Upper lobe of left lung (tissue), 6 donors: Measurements from ENCODE around the gene DICER1. TPM values are rescaled to one million over a fixed set of nuclear protein-coding genes. Genes with fewer than 3 reads are reported as not detected.

Experiments
- ATAC-seq, 2 donors: fragments of 200-7000 bp; cut with Tn5 transposase; one replicate each; pipeline ENCODE4 v1.9.1; 2022; ENCODE audit warnings: mild to moderate bottlenecking in 2 of 2, moderate library complexity in 2 of 2; ENCODE audit not compliant: low FRiP score in 2 of 2
- DNase-seq, 2 donors: peaks; one replicate each; pipeline ENCODE4 v3.0.0-alpha.2; 2019 to 2020
- H3K27ac ChIP-seq, 4 donors: fragments of 200-600 bp; sonication (generic); one replicate each; pipeline ENCODE4 v1.5.1; 2016 to 2019
- H3K27me3 ChIP-seq, 4 donors: fragments of 200-600 bp; sonication (generic); one replicate each; pipeline ENCODE4 v1.5.1; 2017 to 2019
- H3K36me3 ChIP-seq, 4 donors: fragments of 200-600 bp; sonication (generic); one replicate each; pipeline ENCODE4 v1.5.1; 2016 to 2019
- H3K4me1 ChIP-seq, 4 donors: fragments of 200-600 bp; sonication (generic); one replicate each; pipeline ENCODE4 v1.5.1; 2018 to 2019
- H3K4me3 ChIP-seq, 4 donors: fragments of 200-600 bp; sonication (generic); one replicate each; pipeline ENCODE4 v1.5.1; 2017 to 2019; ENCODE audit warnings: mild to moderate bottlenecking in 2 of 4, moderate library complexity in 1 of 4
- H3K9me3 ChIP-seq, 4 donors: fragments of 200-600 bp; sonication (generic); one replicate each; pipeline ENCODE4 v1.5.1; 2018 to 2019
- EP300 ChIP-seq, 4 donors: sonication (generic); formaldehyde crosslinking; IDR thresholded peaks; one replicate each; pipeline ENCODE4 v1.5.1; 2017; ENCODE audit warnings: antibody characterized with exemption in 4 of 4, control low read depth in 2 of 4
- POLR2A ChIP-seq, 4 donors: fragments of 450-650 bp; IDR thresholded peaks; one replicate each; pipeline ENCODE4 v1.5.1; 2016 to 2017; ENCODE audit warnings: antibody characterized with exemption in 4 of 4, mild to moderate bottlenecking in 2 of 4
- POLR2AphosphoS5 ChIP-seq, 2 donors: sonication (generic); formaldehyde crosslinking; IDR thresholded peaks; one replicate each; pipeline ENCODE4 v1.5.1; 2017; ENCODE audit warnings: antibody characterized with exemption in 2 of 2
- WGBS, 2 donors: methylation state at CpG; one replicate each; pipeline ENCODE4 v1.1.5; 2017 to 2018; 5-methylcytosine and 5-hydroxymethylcytosine counted together
- total RNA-seq, 6 donors: library from RNA; depleted of rRNA in 4 of 6; stranded (reverse); fragments of >200 nt in 4 of 6; gene quantifications; one replicate each; pipeline versions ENCODE4 v1.1.0 to v1.2.1, GENCODE V29; 2016 to 2021
- TF ChIP-seq, protein P1 (sequence below), 6 experiments: fragments of 450-650 bp in 4 of 6; fragments of 200-600 bp in 2 of 6; sonication (generic) in 2 of 6; IDR thresholded peaks; one replicate each; pipeline ENCODE4 v1.5.1; 2016 to 2019; ENCODE audit warnings: antibody characterized with exemption in 6 of 6
- donor health status: DM: no; HTN: no; CAD: no; lungs with moderate emphysema.
- donor health status: DM: no; HTN: yes; CAD: no; lungs with severe emphysema.

The DICER1 gene
- total RNA-seq, 6 donors from 2014 or later = 57.7 to 106 (median 75.1) TPM

DNA sequence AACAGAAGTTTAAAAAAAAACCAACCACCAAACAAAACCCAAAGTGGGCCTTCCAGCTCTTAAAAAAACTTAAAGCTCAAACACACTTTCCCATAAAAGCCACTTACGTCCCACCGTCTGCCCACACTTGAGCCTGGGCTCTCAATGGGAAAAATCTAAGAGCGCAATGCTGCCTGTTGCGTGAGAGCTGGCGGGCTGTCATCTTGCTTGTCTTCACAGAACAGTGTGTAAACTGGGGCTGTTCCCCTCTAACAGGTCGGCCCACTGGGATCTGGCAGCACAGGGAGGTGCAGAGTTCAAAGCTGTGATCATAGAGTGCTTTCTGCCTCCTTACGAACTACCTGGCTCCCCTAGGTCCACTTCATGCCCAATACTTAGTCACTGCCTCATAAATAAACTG is 80.0 kb downstream of the DICER1 start:
- DNase-seq = no peak
- no peak for ATAC-seq
- WGBS, 2 donors = 71 to 75% methylated on average over 6 to 7 of the region's 7 CpGs

GRCh38 chr14:95075789-95076188 is 81.5 kb downstream of the DICER1 start:
- H3K4me1 ChIP-seq = no peaks in the 10 kb centered on the region
- WGBS, 2 donors = 98 to 100% methylated on average over 2 of the region's 2 CpGs
- H3K27me3 ChIP-seq = no peaks in the 10 kb centered on the region
- no peaks in the 10 kb centered on the region for H3K9me3 ChIP-seq
- no peak overlapping the region for H3K27ac ChIP-seq
- ATAC-seq = no peak
- H3K4me3 ChIP-seq = no peak overlapping the region
- DNase-seq = no peak
- TF ChIP-seq POLR2A (IDR thresholded peaks at IDR 0.05) = no peak
- TF ChIP-seq EP300 (IDR thresholded peaks at IDR 0.05) = no peak
- no peak for TF ChIP-seq POLR2AphosphoS5 (IDR thresholded peaks at IDR 0.05)
- TF ChIP-seq, protein P1, sequence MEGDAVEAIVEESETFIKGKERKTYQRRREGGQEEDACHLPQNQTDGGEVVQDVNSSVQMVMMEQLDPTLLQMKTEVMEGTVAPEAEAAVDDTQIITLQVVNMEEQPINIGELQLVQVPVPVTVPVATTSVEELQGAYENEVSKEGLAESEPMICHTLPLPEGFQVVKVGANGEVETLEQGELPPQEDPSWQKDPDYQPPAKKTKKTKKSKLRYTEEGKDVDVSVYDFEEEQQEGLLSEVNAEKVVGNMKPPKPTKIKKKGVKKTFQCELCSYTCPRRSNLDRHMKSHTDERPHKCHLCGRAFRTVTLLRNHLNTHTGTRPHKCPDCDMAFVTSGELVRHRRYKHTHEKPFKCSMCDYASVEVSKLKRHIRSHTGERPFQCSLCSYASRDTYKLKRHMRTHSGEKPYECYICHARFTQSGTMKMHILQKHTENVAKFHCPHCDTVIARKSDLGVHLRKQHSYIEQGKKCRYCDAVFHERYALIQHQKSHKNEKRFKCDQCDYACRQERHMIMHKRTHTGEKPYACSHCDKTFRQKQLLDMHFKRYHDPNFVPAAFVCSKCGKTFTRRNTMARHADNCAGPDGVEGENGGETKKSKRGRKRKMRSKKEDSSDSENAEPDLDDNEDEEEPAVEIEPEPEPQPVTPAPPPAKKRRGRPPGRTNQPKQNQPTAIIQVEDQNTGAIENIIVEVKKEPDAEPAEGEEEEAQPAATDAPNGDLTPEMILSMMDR (IDR thresholded peaks at IDR 0.05) = no peak
- no peaks in the 10 kb centered on the region for H3K36me3 ChIP-seq

More for the DNA sequence above, 80.0 kb downstream of the DICER1 start:
- no peaks in the 10 kb centered on the region for H3K9me3 ChIP-seq
- no peak overlapping the region for H3K4me3 ChIP-seq
- no peak overlapping the region for H3K27ac ChIP-seq
- TF ChIP-seq, protein P1 (IDR thresholded peaks at IDR 0.05) = no peak
- no peaks in the 10 kb centered on the region for H3K4me1 ChIP-seq
- no peaks in the 10 kb centered on the region for H3K27me3 ChIP-seq
- H3K36me3 ChIP-seq = no peaks in the 10 kb centered on the region

- 86 to 89% methylated on average over 3 of the region's 3 CpGs for WGBS, 2 donors
Measured at GRCh38 chr14:95073947-95074346, 83.4 kb downstream of the DICER1 start.

DNA sequence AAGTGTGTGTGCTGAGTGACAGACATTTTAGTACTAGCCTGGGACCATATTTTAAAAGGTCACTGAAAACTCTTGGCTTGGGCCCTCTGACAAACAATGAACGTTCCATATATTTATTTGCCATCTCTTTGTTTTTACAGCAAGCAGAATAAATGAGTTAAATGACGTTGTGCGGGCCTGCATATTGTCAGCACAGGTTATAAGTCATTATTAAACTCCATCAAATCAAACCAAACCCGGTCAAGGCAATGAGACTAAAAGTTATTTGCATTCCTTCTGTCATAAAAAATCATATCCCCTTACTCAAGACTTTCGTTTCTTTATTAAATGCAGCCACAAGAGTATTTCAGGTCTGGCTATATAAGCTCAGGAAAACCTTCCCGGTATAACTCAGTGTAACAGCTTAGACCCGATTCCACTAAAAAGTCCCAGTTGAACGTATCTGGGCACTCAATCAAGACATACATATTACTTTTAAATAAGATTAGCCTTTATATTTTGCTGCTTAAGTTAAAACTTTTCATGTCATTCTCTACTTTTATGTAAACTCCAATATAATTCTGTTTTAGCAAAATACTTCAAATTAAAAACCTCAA is 84.9 kb downstream of the DICER1 start:
- H3K27ac ChIP-seq = no peak overlapping the region
- no peaks in the 10 kb centered on the region for H3K4me1 ChIP-seq
- TF ChIP-seq, protein P1 (IDR thresholded peaks at IDR 0.05) = no peak
- TF ChIP-seq POLR2AphosphoS5 (IDR thresholded peaks at IDR 0.05) (no peak), EP300 (IDR thresholded peaks at IDR 0.05) (no peak), POLR2A (IDR thresholded peaks at IDR 0.05) (no peak)
- ATAC-seq = no peak
- no peaks in the 10 kb centered on the region for H3K27me3 ChIP-seq
- H3K9me3 ChIP-seq = no peaks in the 10 kb centered on the region
- H3K36me3 ChIP-seq = no peaks in the 10 kb centered on the region
- no peak overlapping the region for H3K4me3 ChIP-seq
- WGBS, 2 donors = 72 to 79% methylated on average over 8 of the region's 8 CpGs
- no peak for DNase-seq

More at GRCh38 chr14:95073947-95074346, 83.4 kb downstream of the DICER1 start:
- Histone ChIP-seq H3K4me3 (no peak overlapping the region), H3K27me3 (no peaks in the 10 kb centered on the region), H3K4me1 (no peaks in the 10 kb centered on the region), H3K27ac (no peak overlapping the region), H3K9me3 (no peaks in the 10 kb centered on the region), H3K36me3 (no peaks in the 10 kb centered on the region)
- no peak for ATAC-seq
- DNase-seq = no peak
- TF ChIP-seq EP300 (IDR thresholded peaks at IDR 0.05) = no peak
- TF ChIP-seq POLR2A (IDR thresholded peaks at IDR 0.05) = no peak
- no peak for TF ChIP-seq POLR2AphosphoS5 (IDR thresholded peaks at IDR 0.05)
- TF ChIP-seq, protein P1 (IDR thresholded peaks at IDR 0.05) = no peak

GRCh38 chr14:95071649-95072280 is 85.6 kb downstream of the DICER1 start:
- TF ChIP-seq, protein P1 (IDR thresholded peaks at IDR 0.05) = no peak
- no peak for ATAC-seq

More at GRCh38 chr14:95071649-95072280, 85.6 kb downstream of the DICER1 start:
- Histone ChIP-seq H3K36me3 (no peaks in the 10 kb centered on the region), H3K4me3 (no peak overlapping the region), H3K27ac (no peak overlapping the region), H3K4me1 (no peaks in the 10 kb centered on the region), H3K27me3 (no peaks in the 10 kb centered on the region), H3K9me3 (no peaks in the 10 kb centered on the region)
- DNase-seq = peak in 1 of 2 donors; percentile 27
- 85 to 90% methylated on average over 19 of the region's 19 CpGs for WGBS, 2 donors
